ENCODE results near the gene TMPRSS6.
"Not testable (repeated sequence)": the region's sequence is repeated elsewhere in the genome, so short reads cannot be mapped to it uniquely, and the experiment has no call there.

Gene TMPRSS6

DNA sequence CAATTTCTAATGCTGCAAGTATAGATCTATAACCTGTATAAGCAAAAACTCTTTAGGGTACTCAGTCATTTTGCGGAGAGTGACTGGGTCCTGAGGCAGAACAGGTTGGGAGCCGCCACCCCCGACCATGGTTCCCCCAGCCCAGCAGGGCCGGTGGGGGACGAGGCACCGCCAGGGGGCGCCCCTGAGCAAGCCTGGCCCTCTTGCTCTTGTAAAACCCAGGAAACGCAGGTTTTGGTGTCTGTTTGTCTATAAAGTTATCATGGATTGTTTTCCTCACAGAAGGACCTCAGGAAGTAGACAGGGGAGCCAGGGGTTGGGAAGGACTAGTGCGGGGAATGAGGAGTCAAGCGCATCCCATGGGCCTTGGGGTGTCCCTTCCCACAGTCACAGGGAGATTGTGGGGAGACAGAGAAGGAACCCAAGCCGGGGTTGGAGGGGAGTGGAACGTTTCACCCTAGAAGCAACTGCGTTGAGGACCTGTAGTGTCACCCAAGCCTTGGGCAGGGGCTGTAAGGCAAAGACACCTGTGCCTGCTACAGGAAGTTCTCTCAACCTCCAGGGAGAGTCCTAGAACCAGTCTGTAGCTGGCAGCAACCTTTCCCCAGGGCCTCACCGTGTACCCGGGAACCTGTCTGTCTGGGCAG lies 31.6 kb downstream of the TMPRSS6 start:
- DNase-seq (ENCODE audit: low spot score): peak; percentile 91
- TF ChIP-seq, protein P1, sequence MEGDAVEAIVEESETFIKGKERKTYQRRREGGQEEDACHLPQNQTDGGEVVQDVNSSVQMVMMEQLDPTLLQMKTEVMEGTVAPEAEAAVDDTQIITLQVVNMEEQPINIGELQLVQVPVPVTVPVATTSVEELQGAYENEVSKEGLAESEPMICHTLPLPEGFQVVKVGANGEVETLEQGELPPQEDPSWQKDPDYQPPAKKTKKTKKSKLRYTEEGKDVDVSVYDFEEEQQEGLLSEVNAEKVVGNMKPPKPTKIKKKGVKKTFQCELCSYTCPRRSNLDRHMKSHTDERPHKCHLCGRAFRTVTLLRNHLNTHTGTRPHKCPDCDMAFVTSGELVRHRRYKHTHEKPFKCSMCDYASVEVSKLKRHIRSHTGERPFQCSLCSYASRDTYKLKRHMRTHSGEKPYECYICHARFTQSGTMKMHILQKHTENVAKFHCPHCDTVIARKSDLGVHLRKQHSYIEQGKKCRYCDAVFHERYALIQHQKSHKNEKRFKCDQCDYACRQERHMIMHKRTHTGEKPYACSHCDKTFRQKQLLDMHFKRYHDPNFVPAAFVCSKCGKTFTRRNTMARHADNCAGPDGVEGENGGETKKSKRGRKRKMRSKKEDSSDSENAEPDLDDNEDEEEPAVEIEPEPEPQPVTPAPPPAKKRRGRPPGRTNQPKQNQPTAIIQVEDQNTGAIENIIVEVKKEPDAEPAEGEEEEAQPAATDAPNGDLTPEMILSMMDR (IDR thresholded peaks at IDR 0.05; ENCODE audit: extremely low read depth, missing control alignments): peak; percentile 96

DNA sequence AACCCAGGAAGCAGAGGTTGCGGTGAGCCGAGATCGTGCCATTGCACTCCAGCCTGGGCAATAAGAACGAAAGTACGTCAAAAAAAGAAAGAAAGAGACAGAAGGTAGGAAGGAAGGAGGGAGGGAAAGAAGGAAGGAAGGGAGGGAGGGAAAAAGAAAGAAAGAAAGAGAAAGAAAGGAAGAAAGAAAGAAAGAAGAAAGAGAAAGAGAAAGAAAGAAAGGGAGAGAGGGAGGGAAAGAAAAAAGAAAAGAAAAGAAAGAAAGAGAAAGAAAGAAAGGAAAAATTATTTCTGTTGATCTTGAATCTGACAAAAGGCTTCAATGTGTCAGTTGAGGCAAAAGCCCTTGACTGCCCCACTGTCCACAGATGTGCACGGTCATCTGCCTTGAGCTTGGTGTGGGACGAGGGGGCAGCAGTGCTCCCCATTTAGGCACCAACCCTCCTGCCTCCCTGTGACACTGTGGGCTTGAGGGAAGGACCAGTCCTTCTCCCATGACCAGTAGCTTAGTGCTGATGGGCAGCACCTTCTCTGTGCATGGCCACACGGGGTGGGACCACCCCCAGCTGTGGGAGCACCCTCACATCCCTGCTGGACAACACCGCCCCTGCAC lies 33.6 kb downstream of the TMPRSS6 start:
- DNase-seq (ENCODE audit: low spot score): no peak
- TF ChIP-seq, protein P1 (IDR thresholded peaks at IDR 0.05; ENCODE audit: extremely low read depth, missing control alignments): no peak

DNA sequence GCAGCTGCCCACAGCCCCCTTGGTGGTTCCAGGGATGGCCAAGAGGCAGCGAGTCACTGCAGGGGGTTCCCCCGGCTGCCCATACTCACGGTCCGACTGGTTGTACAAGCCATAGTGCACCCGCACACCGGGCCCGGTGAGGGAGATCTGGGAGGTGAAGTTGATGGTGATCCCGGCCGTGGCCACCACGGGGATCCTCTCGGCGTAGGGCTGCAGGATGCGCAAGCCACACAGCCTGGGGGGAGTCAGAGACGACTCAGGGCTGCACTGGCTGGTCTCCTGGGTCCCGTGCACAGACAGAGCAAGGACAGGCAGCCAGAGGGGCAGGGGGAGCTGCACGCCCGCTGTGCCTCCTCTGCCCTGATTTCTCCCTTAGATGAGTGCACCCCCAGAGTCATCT lies 34.5 kb downstream of the TMPRSS6 start:
- TF ChIP-seq, protein P1 (IDR thresholded peaks at IDR 0.05; ENCODE audit: extremely low read depth, missing control alignments): no peak
- no peak for DNase-seq (ENCODE audit: low spot score)

DNA sequence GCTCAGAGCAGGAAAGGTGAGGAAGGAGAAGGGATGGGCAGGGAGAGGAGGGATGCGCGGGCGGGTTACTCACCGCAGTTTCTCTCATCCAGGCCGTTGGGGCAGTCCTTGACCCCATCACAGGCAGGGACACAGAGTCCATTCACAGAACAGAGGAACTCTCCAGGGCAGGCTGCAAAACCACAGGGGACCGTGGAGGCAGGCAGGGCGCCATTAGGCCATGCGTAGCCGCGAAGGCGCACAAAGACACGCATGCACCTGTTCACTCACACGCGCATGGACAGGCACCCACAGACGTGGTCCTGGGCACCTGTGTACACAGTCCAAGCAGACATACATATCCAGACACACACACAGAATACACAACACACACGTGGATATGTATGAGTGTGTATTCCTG lies 35.0 kb downstream of the TMPRSS6 start:
- DNase-seq (ENCODE audit: low spot score): no peak
- TF ChIP-seq, protein P1 (IDR thresholded peaks at IDR 0.05; ENCODE audit: extremely low read depth, missing control alignments): no peak

DNA sequence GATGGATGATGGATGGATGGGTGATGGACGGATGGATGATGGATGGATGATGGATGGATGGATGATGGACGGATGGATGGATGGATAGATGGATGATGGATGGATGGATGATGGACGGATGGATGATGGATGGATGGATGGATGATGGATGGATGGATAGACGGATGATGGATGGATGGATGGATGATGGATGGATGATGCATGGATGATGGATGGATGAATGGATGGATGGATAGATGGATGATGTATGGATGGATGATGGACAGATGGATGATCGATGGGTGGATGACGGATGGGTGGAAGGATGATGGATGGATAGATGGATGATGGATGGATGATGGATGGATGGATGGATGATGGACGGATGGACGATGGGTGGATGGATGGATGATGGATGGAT lies 36.8 kb downstream of the TMPRSS6 start:
- TF ChIP-seq, protein P1 (IDR thresholded peaks at IDR 0.05; ENCODE audit: extremely low read depth, missing control alignments): no peak

DNA sequence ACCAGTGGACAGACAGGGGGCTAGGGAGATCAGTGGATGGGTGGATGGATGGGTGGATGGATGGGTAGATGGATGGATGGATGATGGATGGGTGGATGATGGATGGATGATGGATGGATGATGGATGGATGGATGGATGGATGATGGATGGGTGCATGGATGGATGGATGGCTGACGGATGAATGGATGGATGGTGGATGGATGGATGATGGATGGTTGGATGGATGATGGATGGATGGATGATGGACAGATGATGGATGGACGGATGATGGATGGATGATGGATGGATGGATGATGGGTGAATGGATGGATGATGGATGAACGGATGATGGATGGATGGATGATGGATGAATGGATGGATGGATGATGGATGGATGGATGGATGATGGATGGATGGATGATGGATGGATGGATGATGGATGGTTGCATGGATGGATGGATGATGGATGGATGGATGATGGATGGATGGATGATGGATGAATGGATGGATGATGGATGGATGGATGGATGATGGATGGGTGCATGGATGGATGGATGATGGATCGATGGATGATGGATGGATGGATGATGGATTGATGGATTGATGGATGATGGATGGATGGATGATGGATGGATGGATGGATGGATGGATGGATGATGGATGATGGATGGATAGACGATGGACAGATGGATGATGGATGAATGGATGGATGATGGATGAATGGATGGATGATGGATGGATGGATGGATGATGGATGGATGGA lies 37.5 kb downstream of the TMPRSS6 start:
- DNase-seq (ENCODE audit: low spot score): not testable (repeated sequence)

More for the DNA sequence above, 36.8 kb downstream of the TMPRSS6 start:
- DNase-seq (ENCODE audit: low spot score): no peak

DNA sequence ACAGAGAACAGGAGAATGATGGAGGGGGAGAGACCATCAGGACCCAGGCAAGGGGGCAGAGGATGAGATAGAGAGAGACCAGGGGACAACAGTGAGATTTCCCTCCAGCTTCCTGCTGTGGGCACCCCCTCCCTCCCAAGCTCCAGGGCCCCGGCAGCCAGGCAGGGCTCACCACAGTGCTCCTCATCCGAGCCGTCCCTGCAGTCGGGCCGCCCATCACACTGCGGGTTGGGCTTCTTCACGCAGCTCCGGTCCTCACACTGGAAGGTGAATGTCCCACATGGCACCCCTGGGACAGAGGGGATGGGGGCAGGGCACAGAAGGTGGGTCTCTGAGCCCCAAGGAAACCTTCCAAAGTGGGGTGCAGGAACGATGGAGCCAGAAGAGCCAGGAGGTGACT lies 38.8 kb downstream of the TMPRSS6 start:
- TF ChIP-seq, protein P1 (IDR thresholded peaks at IDR 0.05; ENCODE audit: extremely low read depth, missing control alignments): no peak
- no peak for DNase-seq (ENCODE audit: low spot score)

All from GM20000 (cell line).